Skeletal muscle satellite cell (primary cell): ENCODE results near the gene ZNF648.

Source experiments
- H3K27me3 ChIP-seq: 2 replicates; pipeline ENCODE4 v1.7.0; 2013; ENCODE audit warnings: low read length; ENCODE audit not compliant: control insufficient read depth, insufficient read depth
- H3K36me3 ChIP-seq: 2 replicates; pipeline ENCODE4 v1.7.0; 2013; ENCODE audit warnings: mild to moderate bottlenecking, control low read depth, low read length; ENCODE audit not compliant: insufficient read depth
- H3K4me1 ChIP-seq: 2 replicates; pipeline ENCODE4 v1.7.0; 2013; ENCODE audit warnings: low read length; ENCODE audit not compliant: control insufficient read depth, insufficient read depth
- H3K4me2 ChIP-seq: 2 replicates; pipeline ENCODE4 v1.7.0; 2013; ENCODE audit warnings: mild to moderate bottlenecking, low read length
- H3K4me3 ChIP-seq: 2 replicates; pipeline ENCODE4 v1.7.0; 2013; ENCODE audit warnings: low read length
- H3K9ac ChIP-seq: 2 replicates; pipeline ENCODE4 v1.7.0; 2013; ENCODE audit warnings: mild to moderate bottlenecking, low read depth, low read length, moderate library complexity
- H3K9me3 ChIP-seq: replicated peaks from 2 replicates; pipeline ENCODE4 v1.7.0; 2013; ENCODE audit warnings: mild to moderate bottlenecking, control low read depth, low read length

Gene ZNF648

GRCh38 chr1:182069028-182069466 is 7.5 kb upstream of the ZNF648 start:
- Histone ChIP-seq H3K4me3 (no peak overlapping the region), H3K9ac (no peak overlapping the region)

GRCh38 chr1:182066934-182067333 is 5.4 kb upstream of the ZNF648 start:
- H3K36me3 ChIP-seq, result no peaks in the 10 kb centered on the region
- H3K4me3 ChIP-seq, result no peak overlapping the region
- no peak overlapping the region for H3K4me2 ChIP-seq
- no peaks in the 10 kb centered on the region for H3K9me3 ChIP-seq
- H3K9ac ChIP-seq, result no peak overlapping the region
- H3K27me3 ChIP-seq, result no peaks in the 10 kb centered on the region
- H3K4me1 ChIP-seq, result no peaks in the 10 kb centered on the region

More at GRCh38 chr1:182069028-182069466, 7.5 kb upstream of the ZNF648 start:
- Histone ChIP-seq H3K36me3 (no peaks in the 10 kb centered on the region), H3K27me3 (no peaks in the 10 kb centered on the region), H3K4me1 (no peaks in the 10 kb centered on the region), H3K4me2 (no peak overlapping the region), H3K9me3 (no peaks in the 10 kb centered on the region)

GRCh38 chr1:182065126-182065845 is 3.8 kb upstream of the ZNF648 start:
- Histone ChIP-seq H3K4me1 (no peaks in the 10 kb centered on the region), H3K4me2 (no peak overlapping the region), H3K4me3 (no peak overlapping the region), H3K9ac (no peak overlapping the region), H3K36me3 (no peaks in the 10 kb centered on the region), H3K27me3 (no peaks in the 10 kb centered on the region), H3K9me3 (no peaks in the 10 kb centered on the region)

GRCh38 chr1:182064611-182065010 is 3.1 kb upstream of the ZNF648 start:
- no peaks in the 10 kb centered on the region for H3K27me3 ChIP-seq
- no peak overlapping the region for H3K4me3 ChIP-seq
- no peak overlapping the region for H3K9ac ChIP-seq
- no peaks in the 10 kb centered on the region for H3K4me1 ChIP-seq
- no peak overlapping the region for H3K4me2 ChIP-seq
- H3K36me3 ChIP-seq, result no peaks in the 10 kb centered on the region
- no peaks in the 10 kb centered on the region for H3K9me3 ChIP-seq

GRCh38 chr1:182062223-182062622 is 711 bp upstream of the ZNF648 start:
- Histone ChIP-seq H3K4me3 (no peak overlapping the region), H3K27me3 (no peaks in the 10 kb centered on the region), H3K36me3 (no peaks in the 10 kb centered on the region), H3K9me3 (no peaks in the 10 kb centered on the region), H3K4me2 (no peak overlapping the region), H3K4me1 (no peaks in the 10 kb centered on the region), H3K9ac (no peak overlapping the region)

- no peak overlapping the region for H3K9ac ChIP-seq
- no peak overlapping the region for H3K4me3 ChIP-seq
- no peaks in the 10 kb centered on the region for H3K4me1 ChIP-seq
- no peaks in the 10 kb centered on the region for H3K9me3 ChIP-seq
- H3K36me3 ChIP-seq, result no peaks in the 10 kb centered on the region
- no peak overlapping the region for H3K4me2 ChIP-seq
- H3K27me3 ChIP-seq, result no peaks in the 10 kb centered on the region
Measured at GRCh38 chr1:182060877-182061276, 635 bp downstream of the ZNF648 start.

- Histone ChIP-seq H3K4me2 (no peak overlapping the region), H3K36me3 (no peaks in the 10 kb centered on the region), H3K27me3 (no peaks in the 10 kb centered on the region), H3K9ac (no peak overlapping the region), H3K9me3 (no peaks in the 10 kb centered on the region), H3K4me1 (no peaks in the 10 kb centered on the region), H3K4me3 (no peak overlapping the region)
Measured at GRCh38 chr1:182059936-182060335, 1.6 kb downstream of the ZNF648 start.

GRCh38 chr1:182056601-182057366 is 4.7 kb downstream of the ZNF648 start:
- H3K27me3 ChIP-seq, result no peaks in the 10 kb centered on the region
- H3K9me3 ChIP-seq, result no peaks in the 10 kb centered on the region
- H3K36me3 ChIP-seq, result no peaks in the 10 kb centered on the region
- H3K4me3 ChIP-seq, result no peak overlapping the region
- no peak overlapping the region for H3K9ac ChIP-seq
- H3K4me1 ChIP-seq, result no peaks in the 10 kb centered on the region
- no peak overlapping the region for H3K4me2 ChIP-seq

GRCh38 chr1:182054698-182055326 is 6.7 kb downstream of the ZNF648 start:
- no peaks in the 10 kb centered on the region for H3K9me3 ChIP-seq
- no peak overlapping the region for H3K4me3 ChIP-seq
- no peak overlapping the region for H3K9ac ChIP-seq
- no peaks in the 10 kb centered on the region for H3K36me3 ChIP-seq
- no peaks in the 10 kb centered on the region for H3K27me3 ChIP-seq
- no peak overlapping the region for H3K4me2 ChIP-seq
- no peaks in the 10 kb centered on the region for H3K4me1 ChIP-seq

GRCh38 chr1:182052355-182052754 is 9.2 kb downstream of the ZNF648 start:
- Histone ChIP-seq H3K36me3 (no peaks in the 10 kb centered on the region), H3K9ac (no peak overlapping the region), H3K4me1 (no peaks in the 10 kb centered on the region), H3K27me3 (no peaks in the 10 kb centered on the region), H3K4me3 (no peak overlapping the region), H3K9me3 (no peaks in the 10 kb centered on the region), H3K4me2 (no peak overlapping the region)

- Histone ChIP-seq H3K4me1 (no peaks in the 10 kb centered on the region), H3K4me3 (no peak overlapping the region), H3K9me3 (no peaks in the 10 kb centered on the region), H3K9ac (no peak overlapping the region), H3K36me3 (no peaks in the 10 kb centered on the region), H3K4me2 (no peak overlapping the region), H3K27me3 (no peaks in the 10 kb centered on the region)
Measured at GRCh38 chr1:182051938-182052337, 9.6 kb downstream of the ZNF648 start.
